Smooth muscle cell (in vitro differentiated cells): ENCODE measurements around the gene THOC6. TPM values are rescaled to one million over a fixed set of nuclear protein-coding genes. Genes with fewer than 3 reads are reported as not detected.

Source experiments
- DNase-seq: peaks from one replicate; lab custom pipeline; 2025; ENCODE audit not compliant: unreplicated experiment; lab: John Stamatoyannopoulos, UW
- H2AFZ ChIP-seq: fragments of 200-600 bp; sonication (generic); 2 replicates; pipeline ENCODE4 v1.6.0; 2016; ENCODE audit warnings: antibody characterized with exemption, low read depth, mild to moderate bottlenecking
- H3F3A ChIP-seq: fragments of 200-600 bp; sonication (generic); 2 replicates; pipeline ENCODE4 v1.6.0; 2017; ENCODE audit warnings: antibody characterized with exemption, low read depth
- H3K27ac ChIP-seq: fragments of 200-600 bp; sonication (generic); 2 replicates; pipeline ENCODE4 v1.5.1; 2016; ENCODE audit warnings: low read depth, mild to moderate bottlenecking
- H3K27me3 ChIP-seq: fragments of 200-600 bp; sonication (generic); 2 replicates; pipeline ENCODE4 v1.6.1; 2016; ENCODE audit warnings: low read depth, mild to moderate bottlenecking
- H3K36me3 ChIP-seq: fragments of 200-600 bp; sonication (generic); 2 replicates; pipeline ENCODE4 v1.5.1; 2016; ENCODE audit warnings: low read depth
- H3K4me1 ChIP-seq: fragments of 200-600 bp; sonication (generic); 2 replicates; pipeline ENCODE4 v1.5.1; 2016; ENCODE audit warnings: low read depth
- H3K4me2 ChIP-seq: fragments of 200-600 bp; sonication (generic); 2 replicates; pipeline ENCODE4 v1.6.0; 2016; ENCODE audit warnings: mild to moderate bottlenecking
- H3K4me3 ChIP-seq: fragments of 200-600 bp; sonication (generic); 2 replicates; pipeline ENCODE4 v1.5.1; 2016; ENCODE audit warnings: mild to moderate bottlenecking
- H3K79me2 ChIP-seq: fragments of 200-600 bp; sonication (generic); 2 replicates; pipeline ENCODE4 v1.6.0; 2016; ENCODE audit warnings: low read depth, mild to moderate bottlenecking
- H3K9ac ChIP-seq: fragments of 200-600 bp; sonication (generic); 2 replicates; pipeline ENCODE4 v1.6.0; 2016; ENCODE audit warnings: low read depth
- H3K9me3 ChIP-seq: fragments of 200-600 bp; sonication (generic); replicated peaks from 2 replicates; pipeline ENCODE4 v1.5.1; 2016; ENCODE audit warnings: low read depth
- H4K20me1 ChIP-seq: fragments of 200-600 bp; sonication (generic); 2 replicates; pipeline ENCODE4 v1.6.0; 2016; ENCODE audit warnings: low read depth
- WGBS: methylation state at CpG from one replicate; pipeline ENCODE4 v1.1.7; 2016; ENCODE audit warnings: low lambda C conversion rate; 5-methylcytosine and 5-hydroxymethylcytosine counted together
- polyA plus RNA-seq: library from polyadenylated mRNA; unstranded; fragments of >200 nt; fragmentation: Nextera tagmentation; extraction: Ambion mirVana; gene quantifications from 2 replicates; pipeline ENCODE4 v1.2.1, GENCODE V29; 2016
- total RNA-seq: library from RNA; depleted of rRNA; stranded (reverse); fragments of >200 nt; gene quantifications from 2 replicates; pipeline ENCODE4 v1.2.3, GENCODE V29; 2014
- TF ChIP-seq, protein P1 (sequence below): fragments of 200-600 bp; sonication (generic); IDR thresholded peaks from 2 replicates; pipeline ENCODE4 v1.5.1; 2017; ENCODE audit warnings: borderline replicate concordance, mild to moderate bottlenecking, antibody characterized with exemption; ENCODE audit not compliant: insufficient read depth, poor library complexity, severe bottlenecking

Gene THOC6
- total and polyA plus RNA-seq, 2 experiments from 2014 or later, result 28.9 to 59.4 TPM

DNA sequence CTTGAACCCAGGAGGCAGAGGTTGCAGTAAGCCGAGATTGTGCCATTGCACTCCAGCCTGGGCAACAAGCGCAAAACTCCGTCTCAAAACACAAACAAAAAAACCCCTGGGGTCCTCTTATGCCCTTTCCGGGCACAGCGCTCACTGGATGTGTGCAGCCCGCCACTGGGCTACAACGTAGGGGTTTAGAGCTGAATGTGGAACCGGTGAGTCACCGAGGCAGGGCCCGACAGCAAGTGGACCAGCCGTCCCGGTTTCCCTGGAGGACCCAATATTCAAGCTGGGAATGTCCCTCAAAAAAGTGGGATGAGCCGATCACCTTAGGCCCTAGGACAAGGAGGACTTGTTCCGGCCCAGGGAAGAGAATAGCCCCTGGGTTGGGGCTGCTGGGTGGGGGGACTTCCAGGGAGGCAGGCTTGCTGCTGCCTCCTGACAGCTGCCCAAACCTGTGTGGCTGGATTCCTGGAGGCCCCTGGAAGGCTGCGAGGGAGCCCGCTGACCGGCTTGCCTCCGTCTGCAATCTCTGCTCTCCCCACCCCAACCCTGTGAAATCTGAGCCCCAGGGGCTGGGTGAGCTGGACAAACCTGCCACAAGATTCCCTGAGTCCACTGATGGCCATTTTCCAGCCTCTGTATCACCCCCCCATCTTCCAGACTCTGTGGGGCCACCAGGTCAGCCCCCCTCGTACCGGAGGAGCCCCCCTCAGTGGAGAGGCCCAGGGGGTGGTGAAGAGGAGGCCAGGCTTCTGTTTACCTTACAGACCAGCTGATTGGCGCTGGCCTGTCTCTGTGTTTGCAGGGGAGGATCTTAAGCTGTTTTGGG lies 14.1 kb upstream of the THOC6 start:
- H2AFZ ChIP-seq, result no peak overlapping the region
- H3K27me3 ChIP-seq, result peaks cover 89% of the 10 kb centered on the region

DNA sequence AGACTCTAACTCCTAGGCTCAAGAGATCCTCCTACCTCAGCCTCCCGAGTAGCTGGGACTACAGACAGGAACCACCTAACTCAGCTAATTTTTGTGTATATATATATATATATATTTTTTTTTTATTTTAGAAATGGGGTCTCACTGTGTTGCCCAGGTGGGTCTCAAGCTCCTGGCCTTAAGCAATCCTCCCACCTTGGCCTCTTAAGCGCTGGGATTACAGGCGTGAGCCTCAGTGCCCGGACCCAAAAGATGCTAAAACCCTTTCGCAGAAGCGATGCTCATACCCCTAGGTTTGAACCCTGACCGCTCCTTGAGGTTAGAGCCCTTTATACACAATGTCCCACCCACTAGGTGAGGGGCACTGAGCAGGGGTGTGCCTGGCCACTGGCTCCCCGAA lies 13.3 kb upstream of the THOC6 start:
- Histone ChIP-seq H3K9me3 (no peaks in the 10 kb centered on the region), H3K4me1 (peaks cover 36% of the 10 kb centered on the region), H3K9ac (no peak overlapping the region), H4K20me1 (no peaks in the 10 kb centered on the region), H2AFZ (no peak overlapping the region), H3F3A (no peaks in the 10 kb centered on the region), H3K4me2 (no peak overlapping the region), H3K27me3 (peaks cover 81% of the 10 kb centered on the region), H3K36me3 (no peaks in the 10 kb centered on the region), H3K4me3 (no peak overlapping the region), H3K27ac (peak overlapping the region; percentile 86), H3K79me2 (no peaks in the 10 kb centered on the region)
- TF ChIP-seq, protein P1, sequence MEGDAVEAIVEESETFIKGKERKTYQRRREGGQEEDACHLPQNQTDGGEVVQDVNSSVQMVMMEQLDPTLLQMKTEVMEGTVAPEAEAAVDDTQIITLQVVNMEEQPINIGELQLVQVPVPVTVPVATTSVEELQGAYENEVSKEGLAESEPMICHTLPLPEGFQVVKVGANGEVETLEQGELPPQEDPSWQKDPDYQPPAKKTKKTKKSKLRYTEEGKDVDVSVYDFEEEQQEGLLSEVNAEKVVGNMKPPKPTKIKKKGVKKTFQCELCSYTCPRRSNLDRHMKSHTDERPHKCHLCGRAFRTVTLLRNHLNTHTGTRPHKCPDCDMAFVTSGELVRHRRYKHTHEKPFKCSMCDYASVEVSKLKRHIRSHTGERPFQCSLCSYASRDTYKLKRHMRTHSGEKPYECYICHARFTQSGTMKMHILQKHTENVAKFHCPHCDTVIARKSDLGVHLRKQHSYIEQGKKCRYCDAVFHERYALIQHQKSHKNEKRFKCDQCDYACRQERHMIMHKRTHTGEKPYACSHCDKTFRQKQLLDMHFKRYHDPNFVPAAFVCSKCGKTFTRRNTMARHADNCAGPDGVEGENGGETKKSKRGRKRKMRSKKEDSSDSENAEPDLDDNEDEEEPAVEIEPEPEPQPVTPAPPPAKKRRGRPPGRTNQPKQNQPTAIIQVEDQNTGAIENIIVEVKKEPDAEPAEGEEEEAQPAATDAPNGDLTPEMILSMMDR, result no peak
- 88% methylated on average over 8 of the region's 8 CpGs for WGBS
- no peak for DNase-seq

More for the DNA sequence above, 14.1 kb upstream of the THOC6 start:
- no peaks in the 10 kb centered on the region for H3F3A ChIP-seq
- no peak for DNase-seq
- peaks cover 38% of the 10 kb centered on the region for H3K4me1 ChIP-seq
- H3K79me2 ChIP-seq, result no peaks in the 10 kb centered on the region
- peak overlapping the region; percentile 62 for H3K4me2 ChIP-seq
- H3K27ac ChIP-seq, result peak overlapping the region; percentile 86
- 16% methylated on average over 21 of the region's 21 CpGs for WGBS
- H4K20me1 ChIP-seq, result no peaks in the 10 kb centered on the region
- H3K36me3 ChIP-seq, result no peaks in the 10 kb centered on the region
- H3K4me3 ChIP-seq, result peak overlapping the region; percentile 28
- TF ChIP-seq, protein P1, result no peak
- H3K9me3 ChIP-seq, result no peaks in the 10 kb centered on the region
- peak overlapping the region; percentile 50 for H3K9ac ChIP-seq

GRCh38 chr16:3012246-3012645 lies 11.6 kb upstream of the THOC6 start:
- Histone ChIP-seq H3K79me2 (no peaks in the 10 kb centered on the region), H4K20me1 (peaks cover 4% of the 10 kb centered on the region), H3K4me3 (no peak overlapping the region), H3F3A (peaks cover 7% of the 10 kb centered on the region), H3K27ac (no peak overlapping the region), H3K9ac (no peak overlapping the region), H2AFZ (no peak overlapping the region), H3K27me3 (peaks cover 64% of the 10 kb centered on the region), H3K9me3 (no peaks in the 10 kb centered on the region), H3K4me1 (peaks cover 37% of the 10 kb centered on the region), H3K4me2 (peak overlapping the region; percentile 25), H3K36me3 (no peaks in the 10 kb centered on the region)
- DNase-seq, result no peak
- WGBS, result 26% methylated on average over 19 of the region's 19 CpGs
- TF ChIP-seq, protein P1, result no peak
